SKM-1 treated with dmso at 0.1 percent for 144 hours (cell line): ENCODE data around the gene C19orf85.
"Not testable (repeated sequence)": the region's sequence is repeated elsewhere in the genome, so short reads cannot be mapped to it uniquely, and the experiment has no call there.

ENCODE experiments used
- DNase-seq: peaks from one replicate; lab custom pipeline; 2025; ENCODE audit not compliant: unreplicated experiment; lab: John Stamatoyannopoulos, UW

Gene C19orf85

GRCh38 chr19:55442372-55442961 lies 22.1 kb downstream of the C19orf85 start:
- no peak for DNase-seq

GRCh38 chr19:55441692-55442321 lies 22.7 kb downstream of the C19orf85 start:
- DNase-seq: no peak

GRCh38 chr19:55441319-55441691 lies 23.2 kb downstream of the C19orf85 start:
- peak; percentile 31 for DNase-seq

- no peak for DNase-seq
Observed at GRCh38 chr19:55440411-55441105, 24.0 kb downstream of the C19orf85 start.

- no peak for DNase-seq
Observed at GRCh38 chr19:55439052-55439451, 25.5 kb downstream of the C19orf85 start.

- DNase-seq: no peak
Observed at GRCh38 chr19:55437410-55437809, 27.1 kb downstream of the C19orf85 start.

GRCh38 chr19:55436847-55437246 lies 27.7 kb downstream of the C19orf85 start:
- DNase-seq: no peak

- no peak for DNase-seq
Observed at GRCh38 chr19:55435020-55435419, 29.5 kb downstream of the C19orf85 start.

GRCh38 chr19:55434356-55434919 lies 30.1 kb downstream of the C19orf85 start:
- DNase-seq: no peak

- DNase-seq: no peak
Observed at GRCh38 chr19:55433292-55433691, 31.3 kb downstream of the C19orf85 start.

- DNase-seq: no peak
Observed at GRCh38 chr19:55432241-55432959, 32.2 kb downstream of the C19orf85 start.

GRCh38 chr19:55431183-55431582 lies 33.4 kb downstream of the C19orf85 start:
- no peak for DNase-seq

- DNase-seq: no peak
Observed at GRCh38 chr19:55426042-55426441, 38.5 kb downstream of the C19orf85 start.

GRCh38 chr19:55424518-55424917 lies 40.0 kb downstream of the C19orf85 start:
- DNase-seq: no peak

- DNase-seq: no peak
Observed at GRCh38 chr19:55423225-55424005, 41.1 kb downstream of the C19orf85 start.

- not testable (repeated sequence) for DNase-seq
Observed at GRCh38 chr19:55421281-55421680, 43.3 kb downstream of the C19orf85 start.

GRCh38 chr19:55419624-55420236 lies 44.8 kb downstream of the C19orf85 start:
- DNase-seq: no peak

GRCh38 chr19:55419103-55419502 lies 45.4 kb downstream of the C19orf85 start:
- DNase-seq: no peak

GRCh38 chr19:55418185-55418584 lies 46.4 kb downstream of the C19orf85 start:
- peak; percentile 31 for DNase-seq
